K562 (cell line): Measurements from ENCODE around the gene PCSK6. TPM values are rescaled to one million over a fixed set of nuclear protein-coding genes. Genes with fewer than 3 reads are reported as not detected.
A peak's percentile ranks its signal among the peaks of the same experiment; 100 is the strongest.

Source experiments
- BCOR ChIP-seq: fragments of 450-650 bp; IDR thresholded peaks from 2 replicates; pipeline ENCODE4 v1.6.1; 2016
- MCM5 ChIP-seq: fragments of 450-650 bp; IDR thresholded peaks from 2 replicates; pipeline ENCODE4 v1.6.1; 2016; ENCODE audit warnings: low read depth
- MCM7 ChIP-seq, 2 experiments: fragments of 450-650 bp; IDR thresholded peaks; 2 replicates each; pipeline ENCODE4 v1.6.1; 2016 to 2018
- NONO ChIP-seq, 2 experiments: fragments of 200-400 bp in 1 of 2; fragments of 450-650 bp in 1 of 2; formaldehyde crosslinking in 1 of 2; IDR thresholded peaks; 2 replicates each; pipeline ENCODE4 v1.6.1; 2017; ENCODE audit warnings: low read depth in 2 of 2, mild to moderate bottlenecking in 2 of 2, moderate library complexity in 2 of 2, low read length in 1 of 2
- NR2C2 ChIP-seq, 2 experiments: fragments of 200-800 bp in 1 of 2; sonication (Bioruptor generic) in 1 of 2; sonication (generic) in 1 of 2; formaldehyde crosslinking in 1 of 2; IDR thresholded peaks; 2 replicates each; pipeline versions ENCODE4 v1.6.1 to v1.8.0; 2016 to 2022; ENCODE audit warnings: mild to moderate bottlenecking in 1 of 2, missing compliant biosample characterization in 1 of 2, missing genetic modification characterization in 1 of 2, missing genetic modification reagents in 1 of 2
- NRF1 ChIP-seq, 2 experiments: fragments of 450-650 bp; IDR thresholded peaks in 1 of 2; conservative IDR thresholded peaks in 1 of 2; 2 replicates each; pipeline ENCODE4 v1.6.1; 2014; ENCODE audit warnings: mild to moderate bottlenecking in 2 of 2
- RAD21 ChIP-seq, 2 experiments: fragments of 250-450 bp in 1 of 2; fragments of 450-650 bp in 1 of 2; sonication (Bioruptor Pico) in 1 of 2; formaldehyde crosslinking in 1 of 2; IDR thresholded peaks in 1 of 2; conservative IDR thresholded peaks in 1 of 2; 2 replicates each; pipeline versions ENCODE4 v1.4.0 to v1.8.0; 2020 to 2022; ENCODE audit warnings: mild to moderate bottlenecking in 2 of 2, moderate library complexity in 1 of 2
- SMARCA5 ChIP-seq: fragments of 450-650 bp; IDR thresholded peaks from 2 replicates; pipeline ENCODE4 v1.6.1; 2016
- TARDBP ChIP-seq: fragments of 450-650 bp; IDR thresholded peaks from 2 replicates; pipeline ENCODE4 v1.6.1; 2016
- USF2 ChIP-seq: sonication (generic); formaldehyde crosslinking; IDR thresholded peaks from 2 replicates; pipeline ENCODE4 v1.5.0; 2020; ENCODE audit warnings: missing genetic modification reagents
- ZNF347 ChIP-seq: fragments of 450-650 bp; formaldehyde crosslinking; IDR thresholded peaks from 2 replicates; pipeline ENCODE4 v1.4.0; 2020; ENCODE audit warnings: low read depth, mild to moderate bottlenecking, moderate library complexity
- ZNF507 ChIP-seq: conservative IDR thresholded peaks from 2 replicates; pipeline ENCODE4 v1.6.1; 2017; ENCODE audit warnings: missing genetic modification characterization, missing compliant biosample characterization
- polyA plus RNA-seq, 8 experiments: library from polyadenylated mRNA; depleted of rRNA in 4 of 8; stranded (reverse) in 5 of 8; unstranded in 3 of 8; fragments of >200 nt; fragmentation: Nextera tagmentation in 2 of 8; fragmentation: Illumina TruSeq in 1 of 8; extraction: Ambion mirVana in 2 of 8; extraction: Trizol in 1 of 8; gene quantifications; 2 replicates each; pipeline versions ENCODE4 v1.2.1 to v1.2.3, GENCODE V29; 2011 to 2014; ENCODE audit warnings: inconsistent platforms in 1 of 8, missing spikeins in 1 of 8
- total RNA-seq, 7 experiments: library from RNA; depleted of rRNA in 6 of 7; stranded (reverse); fragments of >200 nt in 6 of 7; fragmentation: Illumina TruSeq in 2 of 7; extraction: Trizol in 2 of 7; gene quantifications; 2 replicates each; pipeline versions ENCODE4 v1.2.1 to v1.2.3, GENCODE V29; 2011 to 2021; ENCODE audit warnings: low replicate concordance in 1 of 7
- TF ChIP-seq, protein P1 (sequence below): fragments of 250-450 bp; sonication (Bioruptor Pico); IDR thresholded peaks from 2 replicates; pipeline ENCODE4 v1.4.0; 2020
- TF ChIP-seq, protein P2 (sequence below): IDR thresholded peaks from 2 replicates; pipeline ENCODE4 v1.6.1; 2016; ENCODE audit warnings: missing genetic modification characterization, missing compliant biosample characterization

The PCSK6 gene
- total and polyA plus RNA-seq, 9 of the 15 experiments (the other 6 are each of a cell fraction or from before 2014, with no cell fraction given), result 2.2 to 32.6 (median 14.5) TPM

GRCh38 chr15:101455291-101456025 is 34.0 kb downstream of the PCSK6 start (continued):
- TF ChIP-seq, protein P1, sequence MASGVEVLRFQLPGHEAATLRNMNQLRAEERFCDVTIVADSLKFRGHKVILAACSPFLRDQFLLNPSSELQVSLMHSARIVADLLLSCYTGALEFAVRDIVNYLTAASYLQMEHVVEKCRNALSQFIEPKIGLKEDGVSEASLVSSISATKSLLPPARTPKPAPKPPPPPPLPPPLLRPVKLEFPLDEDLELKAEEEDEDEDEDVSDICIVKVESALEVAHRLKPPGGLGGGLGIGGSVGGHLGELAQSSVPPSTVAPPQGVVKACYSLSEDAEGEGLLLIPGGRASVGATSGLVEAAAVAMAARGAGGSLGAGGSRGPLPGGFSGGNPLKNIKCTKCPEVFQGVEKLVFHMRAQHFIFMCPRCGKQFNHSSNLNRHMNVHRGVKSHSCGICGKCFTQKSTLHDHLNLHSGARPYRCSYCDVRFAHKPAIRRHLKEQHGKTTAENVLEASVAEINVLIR (CRISPR knock-in tag), result no peak
- 0 out of 4 replicates have a peak, but pooled peaks of 1 of the 2 experiments have one; percentile 1 for TF ChIP-seq RAD21 (CRISPR knock-in tag; conservative IDR thresholded peaks at IDR 0.05 in 1 of 2, IDR thresholded peaks at IDR 0.05 in 1 of 2)
- TF ChIP-seq MCM5, result no peak
- no peak for TF ChIP-seq TARDBP
- no peak for TF ChIP-seq NONO (IDR thresholded peaks at IDR 0.05; ENCODE audit: low read depth in 2 of 2, low read length in 1 of 2)
- TF ChIP-seq ZNF507, result no peak
- peak; percentile 44; the same call in 1 of the 2 replicates for TF ChIP-seq USF2 (CRISPR knock-in tag)
- TF ChIP-seq NR2C2 (CRISPR knock-in tag; IDR thresholded peaks at IDR 0.05), result no peak
- TF ChIP-seq NR2C2 (tag; IDR thresholded peaks at IDR 0.05), result peak; percentile 25; the same call in 1 of the 2 replicates
- TF ChIP-seq NRF1 (conservative IDR thresholded peaks at IDR 0.05 in 1 of 2, IDR thresholded peaks at IDR 0.05 in 1 of 2), result 0 out of 4 replicates have a peak, but pooled peaks of 1 of the 2 experiments have one; percentile 20
- no peak for TF ChIP-seq SMARCA5
- TF ChIP-seq, protein P2, sequence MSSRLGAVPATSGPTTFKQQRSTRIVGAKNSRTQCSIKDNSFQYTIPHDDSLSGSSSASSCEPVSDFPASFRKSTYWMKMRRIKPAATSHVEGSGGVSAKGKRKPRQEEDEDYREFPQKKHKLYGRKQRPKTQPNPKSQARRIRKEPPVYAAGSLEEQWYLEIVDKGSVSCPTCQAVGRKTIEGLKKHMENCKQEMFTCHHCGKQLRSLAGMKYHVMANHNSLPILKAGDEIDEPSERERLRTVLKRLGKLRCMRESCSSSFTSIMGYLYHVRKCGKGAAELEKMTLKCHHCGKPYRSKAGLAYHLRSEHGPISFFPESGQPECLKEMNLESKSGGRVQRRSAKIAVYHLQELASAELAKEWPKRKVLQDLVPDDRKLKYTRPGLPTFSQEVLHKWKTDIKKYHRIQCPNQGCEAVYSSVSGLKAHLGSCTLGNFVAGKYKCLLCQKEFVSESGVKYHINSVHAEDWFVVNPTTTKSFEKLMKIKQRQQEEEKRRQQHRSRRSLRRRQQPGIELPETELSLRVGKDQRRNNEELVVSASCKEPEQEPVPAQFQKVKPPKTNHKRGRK (tag), result no peak
- TF ChIP-seq BCOR, result no peak
- no peak for TF ChIP-seq MCM7 (IDR thresholded peaks at IDR 0.05)
- no peak for TF ChIP-seq ZNF347 (CRISPR knock-in tag)
